Measurements from ENCODE around the gene SEMA6A.

SEMA6A gene

DNA sequence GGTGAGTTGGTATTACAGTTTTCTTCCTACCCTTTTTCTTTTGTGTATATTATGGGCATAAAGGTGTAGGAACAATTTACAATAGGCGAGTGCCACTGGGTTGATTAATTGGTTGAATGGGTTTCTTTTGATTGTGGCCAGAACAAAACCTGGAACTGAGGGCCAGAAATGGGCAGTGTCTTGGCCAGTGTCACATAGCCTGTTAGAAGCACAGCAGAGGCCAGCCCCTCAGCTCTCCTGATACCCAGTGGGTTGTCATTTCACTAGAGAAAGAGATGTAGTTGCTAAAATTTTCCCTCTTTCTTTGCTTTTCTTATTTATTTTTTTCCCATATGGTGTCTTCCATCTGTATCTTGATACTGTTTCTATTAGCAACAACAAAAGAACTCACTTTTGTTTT lies 38.8 kb upstream of the SEMA6A start:
- Mint-ChIP-seq H3K27ac (peak overlapping the region; percentile 14 to 27 (median 20)), H3K9me3 (no peaks in the 10 kb centered on the region), H3K4me1 (peaks cover 38% of the 10 kb centered on the region), H3K4me3 (no peak overlapping the region), H3K27me3 (ENCODE audit: low read depth) (no peaks in the 10 kb centered on the region), H3K36me3 (ENCODE audit: low read depth) (no peaks in the 10 kb centered on the region)
- TF ChIP-seq, protein P1, sequence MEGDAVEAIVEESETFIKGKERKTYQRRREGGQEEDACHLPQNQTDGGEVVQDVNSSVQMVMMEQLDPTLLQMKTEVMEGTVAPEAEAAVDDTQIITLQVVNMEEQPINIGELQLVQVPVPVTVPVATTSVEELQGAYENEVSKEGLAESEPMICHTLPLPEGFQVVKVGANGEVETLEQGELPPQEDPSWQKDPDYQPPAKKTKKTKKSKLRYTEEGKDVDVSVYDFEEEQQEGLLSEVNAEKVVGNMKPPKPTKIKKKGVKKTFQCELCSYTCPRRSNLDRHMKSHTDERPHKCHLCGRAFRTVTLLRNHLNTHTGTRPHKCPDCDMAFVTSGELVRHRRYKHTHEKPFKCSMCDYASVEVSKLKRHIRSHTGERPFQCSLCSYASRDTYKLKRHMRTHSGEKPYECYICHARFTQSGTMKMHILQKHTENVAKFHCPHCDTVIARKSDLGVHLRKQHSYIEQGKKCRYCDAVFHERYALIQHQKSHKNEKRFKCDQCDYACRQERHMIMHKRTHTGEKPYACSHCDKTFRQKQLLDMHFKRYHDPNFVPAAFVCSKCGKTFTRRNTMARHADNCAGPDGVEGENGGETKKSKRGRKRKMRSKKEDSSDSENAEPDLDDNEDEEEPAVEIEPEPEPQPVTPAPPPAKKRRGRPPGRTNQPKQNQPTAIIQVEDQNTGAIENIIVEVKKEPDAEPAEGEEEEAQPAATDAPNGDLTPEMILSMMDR (IDR thresholded peaks at IDR 0.05; ENCODE audit: unreplicated experiment in 3 of 3), result no peak

DNA sequence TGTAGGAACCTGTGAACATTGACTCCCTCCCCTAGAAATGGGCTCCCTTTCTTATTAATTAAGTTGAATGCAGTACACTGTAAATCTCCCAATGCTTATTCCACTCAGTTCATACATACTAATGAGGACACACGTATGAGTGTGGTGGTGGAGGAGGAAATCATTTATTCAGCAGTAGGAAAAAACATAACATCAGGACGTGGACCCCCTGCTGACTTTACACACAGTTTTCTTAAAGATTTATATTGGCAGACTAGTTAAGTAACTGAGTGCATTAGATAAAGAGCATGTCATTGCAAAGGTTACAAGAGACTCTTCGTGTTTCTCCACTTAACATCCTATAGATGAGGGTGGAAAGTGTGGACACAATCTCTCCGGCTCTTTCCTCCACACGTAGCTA lies 37.8 kb upstream of the SEMA6A start:
- no peaks in the 10 kb centered on the region for H3K27me3 Mint-ChIP-seq (ENCODE audit: low read depth)
- peaks cover 35% of the 10 kb centered on the region for H3K4me1 Mint-ChIP-seq
- H3K4me3 Mint-ChIP-seq, result no peak overlapping the region
- H3K9me3 Mint-ChIP-seq, result no peaks in the 10 kb centered on the region
- peak overlapping the region; percentile 14 to 27 (median 22) for H3K27ac Mint-ChIP-seq
- TF ChIP-seq, protein P1 (IDR thresholded peaks at IDR 0.05; ENCODE audit: unreplicated experiment in 3 of 3), result no peak
- no peaks in the 10 kb centered on the region for H3K36me3 Mint-ChIP-seq (ENCODE audit: low read depth)

DNA sequence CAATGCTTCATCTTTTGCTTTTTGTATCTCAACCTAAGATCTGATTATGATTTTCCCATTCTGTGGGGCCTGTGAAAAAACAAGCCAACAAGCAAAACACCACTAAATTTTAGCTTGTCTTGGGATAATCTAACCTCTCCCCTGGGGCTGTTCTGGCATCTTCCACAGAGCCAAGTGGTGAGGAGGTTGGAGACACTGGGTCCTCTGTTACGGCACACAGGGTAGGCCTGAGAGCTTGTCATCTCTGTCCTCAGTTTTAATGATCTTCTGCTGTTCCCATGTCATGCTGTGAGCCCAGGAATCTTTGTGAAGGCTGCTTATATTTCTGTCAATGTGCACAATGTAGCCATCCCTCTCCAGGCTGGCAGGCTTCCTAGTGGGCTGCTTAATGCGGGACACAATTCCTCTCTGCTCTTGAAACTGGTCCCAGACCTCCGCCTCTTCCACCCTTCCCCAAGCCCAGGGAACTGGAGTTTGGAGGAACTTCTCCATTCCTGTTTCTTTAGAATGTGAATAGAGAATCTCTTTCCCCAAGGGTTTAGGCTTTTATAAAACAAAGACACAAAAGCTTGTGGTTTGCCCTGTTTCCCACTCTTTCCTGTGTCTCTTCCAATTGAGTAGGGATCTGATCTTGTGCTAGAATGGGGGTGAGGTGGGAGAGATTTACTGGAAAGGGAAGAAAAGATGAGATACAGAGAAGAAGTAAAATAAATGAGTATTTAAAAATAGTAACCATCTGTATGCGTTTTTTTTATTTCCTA lies 30.9 kb upstream of the SEMA6A start:
- H3K4me1 Mint-ChIP-seq, result peaks cover 25% of the 10 kb centered on the region
- peak overlapping the region in 2 of 3 experiments; percentile 26 to 67 for H3K27ac Mint-ChIP-seq
- H3K9me3 Mint-ChIP-seq, result no peaks in the 10 kb centered on the region
- no peaks in the 10 kb centered on the region for H3K27me3 Mint-ChIP-seq (ENCODE audit: low read depth)
- H3K4me3 Mint-ChIP-seq, result no peak overlapping the region
- TF ChIP-seq, protein P1 (IDR thresholded peaks at IDR 0.05; ENCODE audit: unreplicated experiment in 3 of 3), result no peak
- no peaks in the 10 kb centered on the region for H3K36me3 Mint-ChIP-seq (ENCODE audit: low read depth)

DNA sequence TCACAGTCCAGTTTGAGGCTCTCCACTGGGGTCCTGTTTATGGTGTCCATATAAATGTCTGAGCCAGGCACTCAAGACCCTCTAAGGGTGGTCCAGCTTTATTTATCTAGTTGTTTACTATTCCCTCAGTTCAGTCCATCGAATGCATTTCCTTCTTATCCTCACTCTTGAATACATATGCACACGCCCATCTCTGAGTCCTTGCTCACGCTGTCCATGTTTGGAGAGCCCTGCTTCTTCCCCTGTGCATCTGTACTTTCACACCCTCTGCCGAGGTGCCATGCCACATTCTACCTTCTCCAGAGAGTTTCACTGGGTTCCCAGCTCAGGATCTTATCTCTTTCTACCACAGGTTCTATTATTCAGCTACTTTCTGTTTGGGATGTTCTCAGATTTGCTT lies 30.2 kb upstream of the SEMA6A start:
- H3K27ac Mint-ChIP-seq, result peak overlapping the region in 1 of 3 experiments; percentile 67
- no peak overlapping the region for H3K4me3 Mint-ChIP-seq
- peaks cover 26% of the 10 kb centered on the region for H3K4me1 Mint-ChIP-seq
- no peaks in the 10 kb centered on the region for H3K36me3 Mint-ChIP-seq (ENCODE audit: low read depth)
- H3K27me3 Mint-ChIP-seq (ENCODE audit: low read depth), result no peaks in the 10 kb centered on the region
- TF ChIP-seq, protein P1 (IDR thresholded peaks at IDR 0.05; ENCODE audit: unreplicated experiment in 3 of 3), result no peak
- no peaks in the 10 kb centered on the region for H3K9me3 Mint-ChIP-seq

DNA sequence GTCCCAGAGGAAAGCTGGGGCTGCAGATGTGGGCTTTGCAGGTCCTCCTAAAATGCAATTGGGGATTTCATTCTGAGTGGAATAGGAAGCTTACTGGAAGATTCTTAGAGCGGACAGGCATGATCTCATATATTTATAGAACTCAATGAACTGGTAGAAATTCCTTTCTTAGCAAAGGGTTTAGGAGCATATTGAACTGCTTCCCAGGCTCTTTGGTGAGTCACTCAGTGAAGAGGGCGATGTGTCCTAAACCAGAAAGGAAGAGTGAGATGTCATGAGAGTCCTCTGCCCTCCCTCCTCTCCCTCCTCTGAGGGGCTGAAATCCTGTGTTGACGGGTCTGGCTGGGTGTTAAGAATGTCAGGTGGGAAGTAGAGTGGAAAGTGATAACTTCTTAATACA lies 26.3 kb upstream of the SEMA6A start:
- H3K27ac Mint-ChIP-seq, result peak overlapping the region in 2 of 3 experiments; percentile 32 to 34
- H3K27me3 Mint-ChIP-seq (ENCODE audit: low read depth), result no peaks in the 10 kb centered on the region
- TF ChIP-seq, protein P1 (IDR thresholded peaks at IDR 0.05; ENCODE audit: unreplicated experiment in 3 of 3), result no peak
- no peaks in the 10 kb centered on the region for H3K9me3 Mint-ChIP-seq
- H3K36me3 Mint-ChIP-seq (ENCODE audit: low read depth), result no peaks in the 10 kb centered on the region
- H3K4me1 Mint-ChIP-seq, result peaks cover 24% of the 10 kb centered on the region
- no peak overlapping the region for H3K4me3 Mint-ChIP-seq

DNA sequence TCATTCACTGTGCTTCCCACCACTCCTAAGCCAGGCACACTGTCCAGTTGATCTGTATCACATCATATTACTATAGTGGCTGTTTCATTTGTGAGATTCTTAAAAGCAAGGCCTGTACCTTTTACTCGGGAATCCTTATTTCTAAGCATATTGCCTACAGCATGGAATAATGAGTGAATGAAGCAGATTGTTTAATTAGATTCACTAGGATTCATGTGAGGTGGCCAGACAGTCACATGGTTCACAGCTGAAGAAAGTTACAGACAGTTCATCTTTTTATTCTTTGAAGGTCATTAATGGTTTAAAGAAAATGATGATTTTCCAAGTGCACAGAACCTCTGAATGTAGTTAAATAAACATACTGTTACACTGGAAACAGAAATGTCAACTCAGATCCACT lies 24.3 kb upstream of the SEMA6A start:
- Mint-ChIP-seq H3K4me3 (no peak overlapping the region), H3K27ac (no peak overlapping the region), H3K27me3 (ENCODE audit: low read depth) (no peaks in the 10 kb centered on the region)

More for the DNA sequence above, 24.3 kb upstream of the SEMA6A start:
- Mint-ChIP-seq H3K36me3 (ENCODE audit: low read depth) (no peaks in the 10 kb centered on the region), H3K9me3 (no peaks in the 10 kb centered on the region), H3K4me1 (peaks cover 9% of the 10 kb centered on the region)
- TF ChIP-seq, protein P1 (IDR thresholded peaks at IDR 0.05; ENCODE audit: unreplicated experiment in 3 of 3), result no peak
